SK-N-SH treated with all-trans-retinoic acid at 6 μM for 48 hours (cell line): ENCODE measurements around the gene FHL1.

Experiments used
- ARNTL ChIP-seq: fragments of 450-650 bp; formaldehyde crosslinking; IDR thresholded peaks from 2 replicates; pipeline ENCODE4 v1.5.0; 2020; ENCODE audit warnings: low read depth, mild to moderate bottlenecking, moderate library complexity, borderline replicate concordance
- BACH2 ChIP-seq: fragments of 250-450 bp; sonication (Bioruptor Pico); IDR thresholded peaks from 2 replicates; pipeline ENCODE4 v1.9.0; 2021; ENCODE audit warnings: mild to moderate bottlenecking, borderline replicate concordance
- ESRRG ChIP-seq: fragments of 250-450 bp; sonication (Bioruptor Pico); IDR thresholded peaks from 2 replicates; pipeline ENCODE4 v1.6.1; 2021; ENCODE audit warnings: mild to moderate bottlenecking
- GLIS3 ChIP-seq: fragments of 250-450 bp; sonication (Bioruptor Pico); IDR thresholded peaks from 2 replicates; pipeline ENCODE4 v1.5.0; 2020; ENCODE audit warnings: mild to moderate bottlenecking, moderate library complexity
- ISL1 ChIP-seq: fragments of 250-450 bp; sonication (Bioruptor Pico); IDR thresholded peaks from 2 replicates; pipeline ENCODE4 v2.1.2; 2022; ENCODE audit warnings: mild to moderate bottlenecking, moderate library complexity
- RARB ChIP-seq: fragments of 250-450 bp; sonication (Bioruptor Pico); IDR thresholded peaks from 2 replicates; pipeline ENCODE4 v1.8.0; 2021; ENCODE audit warnings: mild to moderate bottlenecking, moderate library complexity
- TSHZ2 ChIP-seq: fragments of 250-450 bp; sonication (Bioruptor Pico); IDR thresholded peaks from 2 replicates; pipeline ENCODE4 v1.5.0; 2020; ENCODE audit warnings: mild to moderate bottlenecking, moderate library complexity
- ZFP3 ChIP-seq: fragments of 250-450 bp; sonication (Bioruptor Pico); IDR thresholded peaks from 2 replicates; pipeline ENCODE4 v1.5.0; 2020; ENCODE audit warnings: mild to moderate bottlenecking, moderate library complexity

GRCh38 chrX:136189222-136189621, 41.9 kb downstream of the FHL1 start:
- TF ChIP-seq BACH2: no peak
- no peak for TF ChIP-seq TSHZ2 (CRISPR knock-in tag)
- no peak for TF ChIP-seq GLIS3
- no peak for TF ChIP-seq ARNTL (CRISPR knock-in tag)
- TF ChIP-seq ZFP3 (CRISPR knock-in tag): no peak
- TF ChIP-seq ISL1 (CRISPR knock-in tag): no peak
- no peak for TF ChIP-seq RARB (CRISPR knock-in tag)
- TF ChIP-seq ESRRG (CRISPR knock-in tag): no peak
